ENCODE results near the gene SF1.

The SF1 gene

GRCh38 chr11:64800303-64801157 is 22.2 kb upstream of the SF1 start:
- DNase-seq, result no peak

GRCh38 chr11:64799623-64800302 is 21.4 kb upstream of the SF1 start:
- no peak for DNase-seq

GRCh38 chr11:64799256-64799622 is 20.9 kb upstream of the SF1 start:
- DNase-seq, result no peak

GRCh38 chr11:64796757-64797541 is 18.6 kb upstream of the SF1 start:
- no peak for DNase-seq

GRCh38 chr11:64796047-64796756 is 17.9 kb upstream of the SF1 start:
- DNase-seq, result no peak

- DNase-seq, result no peak
Observed at GRCh38 chr11:64794526-64794925, 16.2 kb upstream of the SF1 start.

GRCh38 chr11:64793271-64794160 is 15.2 kb upstream of the SF1 start:
- no peak for DNase-seq

GRCh38 chr11:64792482-64792881 is 14.1 kb upstream of the SF1 start:
- DNase-seq, result no peak

- DNase-seq, result no peak
Observed at GRCh38 chr11:64791781-64792291, 13.5 kb upstream of the SF1 start.

- DNase-seq, result no peak
Observed at GRCh38 chr11:64790205-64791095, 12.1 kb upstream of the SF1 start.

GRCh38 chr11:64789331-64790204 is 11.2 kb upstream of the SF1 start:
- no peak for DNase-seq

GRCh38 chr11:64788321-64789215 is 10.2 kb upstream of the SF1 start:
- DNase-seq, result no peak

GRCh38 chr11:64787526-64788320 is 9.4 kb upstream of the SF1 start:
- peak; percentile 68 to 72 for DNase-seq

GRCh38 chr11:64786308-64786707 is 8.0 kb upstream of the SF1 start:
- DNase-seq, result no peak

GRCh38 chr11:64784813-64785581 is 6.7 kb upstream of the SF1 start:
- no peak for DNase-seq

GRCh38 chr11:64778223-64778472 is 194 bp downstream of the SF1 start:
- no peak for DNase-seq
